ENCODE results near the gene PCDHGC4. TPM values are rescaled to one million over a fixed set of nuclear protein-coding genes. Genes with fewer than 3 reads are reported as not detected.

Gene PCDHGC4
- total and polyA plus RNA-seq, 2 of the 8 experiments (the other 6 are each of a cell fraction or from before 2014, with no cell fraction given) = 2.1 to 2.4 TPM

GRCh38 chr5:141534492-141535213, 49.8 kb downstream of the PCDHGC4 start (continued):
- TF ChIP-seq ZNF274 (IDR thresholded peaks at IDR 0.05; ENCODE audit: borderline replicate concordance, extremely low read depth, low read length) = no peak
- no peak for TF ChIP-seq SIRT6 (IDR thresholded peaks at IDR 0.05; ENCODE audit: low read length)

Other genes starting within 250 kb of the PCDHGC4 start
- 3.9 and 4.0 TPM in 2 replicates for gene PCDHB15, start 239.6 kb upstream of the PCDHGC4 start, total RNA-seq (2021; fragmentation: NEBNext Ultra II Directional; extraction: Animal tissue kit (Norgen Biotek cat#: 25700))
- gene PCDHB15, start 239.6 kb upstream of the PCDHGC4 start, polyA plus RNA-seq (2011; rRNA removed) = 2.8 and 4.9 TPM in 2 replicates
- gene SLC25A2, start 181.0 kb upstream of the PCDHGC4 start, total RNA-seq (2021; fragmentation: NEBNext Ultra II Directional; extraction: Animal tissue kit (Norgen Biotek cat#: 25700)) = not detected in 2 replicates
- gene SLC25A2, start 181.0 kb upstream of the PCDHGC4 start, polyA plus RNA-seq (2011; rRNA removed) = 0.05 TPM in 1 of 2 replicates, not detected in the other
- gene TAF7, start 164.2 kb upstream of the PCDHGC4 start, total RNA-seq (2021; fragmentation: NEBNext Ultra II Directional; extraction: Animal tissue kit (Norgen Biotek cat#: 25700)) = 99.4 and 101 TPM in 2 replicates
- gene TAF7, start 164.2 kb upstream of the PCDHGC4 start, polyA plus RNA-seq (2011; rRNA removed) = 23.6 and 29.8 TPM in 2 replicates
- gene PCDHGA1, start 154.5 kb upstream of the PCDHGC4 start, total RNA-seq (2021; fragmentation: NEBNext Ultra II Directional; extraction: Animal tissue kit (Norgen Biotek cat#: 25700)) = 0.84 and 0.89 TPM in 2 replicates
- 0.57 and 1.1 TPM in 2 replicates for gene PCDHGA1, start 154.5 kb upstream of the PCDHGC4 start, polyA plus RNA-seq (2011; rRNA removed)
- 0.31 and 0.32 TPM in 2 replicates for gene PCDHGA2, start 146.3 kb upstream of the PCDHGC4 start, total RNA-seq (2021; fragmentation: NEBNext Ultra II Directional; extraction: Animal tissue kit (Norgen Biotek cat#: 25700))
- gene PCDHGA2, start 146.3 kb upstream of the PCDHGC4 start, polyA plus RNA-seq (2011; rRNA removed) = 0.39 and 0.61 TPM in 2 replicates
- 0.25 and 0.39 TPM in 2 replicates for gene PCDHGA3, start 141.2 kb upstream of the PCDHGC4 start, total RNA-seq (2021; fragmentation: NEBNext Ultra II Directional; extraction: Animal tissue kit (Norgen Biotek cat#: 25700))
- gene PCDHGA3, start 141.2 kb upstream of the PCDHGC4 start, polyA plus RNA-seq (2011; rRNA removed) = 0.15 and 0.30 TPM in 2 replicates
- 2.8 and 3.9 TPM in 2 replicates for gene PCDHGB1, start 134.9 kb upstream of the PCDHGC4 start, total RNA-seq (2021; fragmentation: NEBNext Ultra II Directional; extraction: Animal tissue kit (Norgen Biotek cat#: 25700))
- gene PCDHGB1, start 134.9 kb upstream of the PCDHGC4 start, polyA plus RNA-seq (2011; rRNA removed) = 1.3 and 2.0 TPM in 2 replicates
- 1.9 and 2.5 TPM in 2 replicates for gene PCDHGA4, start 130.0 kb upstream of the PCDHGC4 start, total RNA-seq (2021; fragmentation: NEBNext Ultra II Directional; extraction: Animal tissue kit (Norgen Biotek cat#: 25700))
- gene PCDHGA4, start 130.0 kb upstream of the PCDHGC4 start, polyA plus RNA-seq (2011; rRNA removed) = 1.4 and 1.7 TPM in 2 replicates
- 2.8 and 2.9 TPM in 2 replicates for gene PCDHGB2, start 125.0 kb upstream of the PCDHGC4 start, total RNA-seq (2021; fragmentation: NEBNext Ultra II Directional; extraction: Animal tissue kit (Norgen Biotek cat#: 25700))
- gene PCDHGB2, start 125.0 kb upstream of the PCDHGC4 start, polyA plus RNA-seq (2011; rRNA removed) = 1.9 TPM in 2 replicates
- gene PCDHGA5, start 120.9 kb upstream of the PCDHGC4 start, total RNA-seq (2021; fragmentation: NEBNext Ultra II Directional; extraction: Animal tissue kit (Norgen Biotek cat#: 25700)) = 1.0 and 1.3 TPM in 2 replicates
- 1.1 TPM in 2 replicates for gene PCDHGA5, start 120.9 kb upstream of the PCDHGC4 start, polyA plus RNA-seq (2011; rRNA removed)
- 1.3 and 1.6 TPM in 2 replicates for gene PCDHGB3, start 114.8 kb upstream of the PCDHGC4 start, total RNA-seq (2021; fragmentation: NEBNext Ultra II Directional; extraction: Animal tissue kit (Norgen Biotek cat#: 25700))
- 1.9 and 2.0 TPM in 2 replicates for gene PCDHGB3, start 114.8 kb upstream of the PCDHGC4 start, polyA plus RNA-seq (2011; rRNA removed)
- gene PCDHGA6, start 111.1 kb upstream of the PCDHGC4 start, total RNA-seq (2021; fragmentation: NEBNext Ultra II Directional; extraction: Animal tissue kit (Norgen Biotek cat#: 25700)) = 1.3 and 1.4 TPM in 2 replicates
- 2.0 TPM in 2 replicates for gene PCDHGA6, start 111.1 kb upstream of the PCDHGC4 start, polyA plus RNA-seq (2011; rRNA removed)
- gene PCDHGA7, start 102.3 kb upstream of the PCDHGC4 start, total RNA-seq (2021; fragmentation: NEBNext Ultra II Directional; extraction: Animal tissue kit (Norgen Biotek cat#: 25700)) = 0.73 and 1.1 TPM in 2 replicates
- 0.39 and 0.55 TPM in 2 replicates for gene PCDHGA7, start 102.3 kb upstream of the PCDHGC4 start, polyA plus RNA-seq (2011; rRNA removed)
- 7.8 and 9.1 TPM in 2 replicates for gene PCDHGB4, start 97.3 kb upstream of the PCDHGC4 start, total RNA-seq (2021; fragmentation: NEBNext Ultra II Directional; extraction: Animal tissue kit (Norgen Biotek cat#: 25700))
- 8.0 and 9.7 TPM in 2 replicates for gene PCDHGB4, start 97.3 kb upstream of the PCDHGC4 start, polyA plus RNA-seq (2011; rRNA removed)
- 1.4 and 1.7 TPM in 2 replicates for gene PCDHGA8, start 92.4 kb upstream of the PCDHGC4 start, total RNA-seq (2021; fragmentation: NEBNext Ultra II Directional; extraction: Animal tissue kit (Norgen Biotek cat#: 25700))
- 0.79 and 1.2 TPM in 2 replicates for gene PCDHGA8, start 92.4 kb upstream of the PCDHGC4 start, polyA plus RNA-seq (2011; rRNA removed)
- 1.9 and 2.6 TPM in 2 replicates for gene PCDHGB5, start 87.1 kb upstream of the PCDHGC4 start, total RNA-seq (2021; fragmentation: NEBNext Ultra II Directional; extraction: Animal tissue kit (Norgen Biotek cat#: 25700))
- 1.1 and 1.7 TPM in 2 replicates for gene PCDHGB5, start 87.1 kb upstream of the PCDHGC4 start, polyA plus RNA-seq (2011; rRNA removed)
- 1.1 and 1.2 TPM in 2 replicates for gene PCDHGA9, start 82.3 kb upstream of the PCDHGC4 start, total RNA-seq (2021; fragmentation: NEBNext Ultra II Directional; extraction: Animal tissue kit (Norgen Biotek cat#: 25700))
- gene PCDHGA9, start 82.3 kb upstream of the PCDHGC4 start, polyA plus RNA-seq (2011; rRNA removed) = 0.61 and 0.79 TPM in 2 replicates
- 3.4 and 4.1 TPM in 2 replicates for gene PCDHGB6, start 77.0 kb upstream of the PCDHGC4 start, total RNA-seq (2021; fragmentation: NEBNext Ultra II Directional; extraction: Animal tissue kit (Norgen Biotek cat#: 25700))
- gene PCDHGB6, start 77.0 kb upstream of the PCDHGC4 start, polyA plus RNA-seq (2011; rRNA removed) = 4.1 and 4.3 TPM in 2 replicates
- gene PCDHGA10, start 72.0 kb upstream of the PCDHGC4 start, total RNA-seq (2021; fragmentation: NEBNext Ultra II Directional; extraction: Animal tissue kit (Norgen Biotek cat#: 25700)) = 2.1 and 2.2 TPM in 2 replicates
- 6.4 and 7.1 TPM in 2 replicates for gene PCDHGA10, start 72.0 kb upstream of the PCDHGC4 start, polyA plus RNA-seq (2011; rRNA removed)
- 8.7 and 9.5 TPM in 2 replicates for gene PCDHGB7, start 67.4 kb upstream of the PCDHGC4 start, total RNA-seq (2021; fragmentation: NEBNext Ultra II Directional; extraction: Animal tissue kit (Norgen Biotek cat#: 25700))
- gene PCDHGB7, start 67.4 kb upstream of the PCDHGC4 start, polyA plus RNA-seq (2011; rRNA removed) = 4.1 and 5.5 TPM in 2 replicates
- gene PCDHGA11, start 64.0 kb upstream of the PCDHGC4 start, total RNA-seq (2021; fragmentation: NEBNext Ultra II Directional; extraction: Animal tissue kit (Norgen Biotek cat#: 25700)) = 8.2 and 8.3 TPM in 2 replicates
- 2.2 and 2.7 TPM in 2 replicates for gene PCDHGA11, start 64.0 kb upstream of the PCDHGC4 start, polyA plus RNA-seq (2011; rRNA removed)
- gene PCDHGA12, start 54.5 kb upstream of the PCDHGC4 start, total RNA-seq (2021; fragmentation: NEBNext Ultra II Directional; extraction: Animal tissue kit (Norgen Biotek cat#: 25700)) = 1.0 and 1.3 TPM in 2 replicates
- gene PCDHGA12, start 54.5 kb upstream of the PCDHGC4 start, polyA plus RNA-seq (2011; rRNA removed) = 0.88 and 1.2 TPM in 2 replicates
- 18.6 and 19.6 TPM in 2 replicates for gene PCDHGC3, start 9.1 kb upstream of the PCDHGC4 start, total RNA-seq (2021; fragmentation: NEBNext Ultra II Directional; extraction: Animal tissue kit (Norgen Biotek cat#: 25700))
- gene PCDHGC3, start 9.1 kb upstream of the PCDHGC4 start, polyA plus RNA-seq (2011; rRNA removed) = 4.7 and 11.3 TPM in 2 replicates
- gene PCDHGC5, start 4.1 kb downstream of the PCDHGC4 start, total RNA-seq (2021; fragmentation: NEBNext Ultra II Directional; extraction: Animal tissue kit (Norgen Biotek cat#: 25700)) = 0.78 and 1.1 TPM in 2 replicates
- 0.41 and 0.66 TPM in 2 replicates for gene PCDHGC5, start 4.1 kb downstream of the PCDHGC4 start, polyA plus RNA-seq (2011; rRNA removed)
- 107 and 114 TPM in 2 replicates for gene DIAPH1, start 134.0 kb downstream of the PCDHGC4 start, total RNA-seq (2021; fragmentation: NEBNext Ultra II Directional; extraction: Animal tissue kit (Norgen Biotek cat#: 25700))
- 61.2 and 70.9 TPM in 2 replicates for gene DIAPH1, start 134.0 kb downstream of the PCDHGC4 start, polyA plus RNA-seq (2011; rRNA removed)
- 98.5 and 99.0 TPM in 2 replicates for gene HDAC3, start 151.8 kb downstream of the PCDHGC4 start, total RNA-seq (2021; fragmentation: NEBNext Ultra II Directional; extraction: Animal tissue kit (Norgen Biotek cat#: 25700))
- gene HDAC3, start 151.8 kb downstream of the PCDHGC4 start, polyA plus RNA-seq (2011; rRNA removed) = 120 and 124 TPM in 2 replicates
- 18.6 and 19.2 TPM in 2 replicates for gene RELL2, start 152.0 kb downstream of the PCDHGC4 start, total RNA-seq (2021; fragmentation: NEBNext Ultra II Directional; extraction: Animal tissue kit (Norgen Biotek cat#: 25700))
- 23.7 and 33.1 TPM in 2 replicates for gene RELL2, start 152.0 kb downstream of the PCDHGC4 start, polyA plus RNA-seq (2011; rRNA removed)
- 30.1 and 32.2 TPM in 2 replicates for gene FCHSD1, start 166.4 kb downstream of the PCDHGC4 start, total RNA-seq (2021; fragmentation: NEBNext Ultra II Directional; extraction: Animal tissue kit (Norgen Biotek cat#: 25700))
- 22.0 and 36.8 TPM in 2 replicates for gene FCHSD1, start 166.4 kb downstream of the PCDHGC4 start, polyA plus RNA-seq (2011; rRNA removed)
- 45.7 and 48.6 TPM in 2 replicates for gene ARAP3, start 197.2 kb downstream of the PCDHGC4 start, total RNA-seq (2021; fragmentation: NEBNext Ultra II Directional; extraction: Animal tissue kit (Norgen Biotek cat#: 25700))
- 14.4 and 19.7 TPM in 2 replicates for gene ARAP3, start 197.2 kb downstream of the PCDHGC4 start, polyA plus RNA-seq (2011; rRNA removed)